HG03354 (cell line): Measurements from ENCODE around the gene TMCC2.
"Not testable (repeated sequence)": the region's sequence is repeated elsewhere in the genome, so short reads cannot be mapped to it uniquely, and the experiment has no call there.

Experiments used
- ATAC-seq: cut with Tn5 transposase; IDR thresholded peaks from one replicate; pipeline ENCODE4 v1.9.1; 2021; ENCODE audit warnings: mild to moderate bottlenecking; ENCODE audit not compliant: unreplicated experiment, poor library complexity, severe bottlenecking

TMCC2 gene

GRCh38 chr1:205227584-205228013 is at the start of gene TMCC2:
TSS of gene TMCC2 (plus strand) at chr1:205227946. CDS start at chr1:205228565, 619 bp downstream.
- ATAC-seq: peak; percentile 88

GRCh38 chr1:205179842-205180241 is 47.9 kb upstream of the TMCC2 start:
- ATAC-seq: no peak

- not testable (repeated sequence) for ATAC-seq
These were observed 47.4 kb upstream of the TMCC2 start for GRCh38 chr1:205180331-205180730.

DNA sequence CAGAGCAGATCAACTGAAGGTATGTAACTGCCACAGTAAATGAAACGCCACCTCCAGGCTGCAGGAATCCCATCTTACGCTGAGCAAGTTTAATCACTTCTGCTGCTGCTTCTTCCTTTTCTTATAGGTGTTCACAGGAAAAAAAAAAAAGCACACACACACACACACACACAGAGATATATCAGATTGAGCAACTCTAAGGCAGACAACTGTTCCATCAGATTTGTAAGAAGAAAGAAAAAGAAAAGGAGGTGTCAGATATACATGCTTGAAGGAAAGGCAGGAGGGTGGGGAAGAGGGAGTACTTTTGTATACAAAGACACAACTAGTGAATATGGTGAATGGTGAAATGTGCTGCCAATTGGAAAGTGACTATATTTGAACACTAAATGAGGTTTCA is 44.8 kb upstream of the TMCC2 start:
- ATAC-seq: no peak

DNA sequence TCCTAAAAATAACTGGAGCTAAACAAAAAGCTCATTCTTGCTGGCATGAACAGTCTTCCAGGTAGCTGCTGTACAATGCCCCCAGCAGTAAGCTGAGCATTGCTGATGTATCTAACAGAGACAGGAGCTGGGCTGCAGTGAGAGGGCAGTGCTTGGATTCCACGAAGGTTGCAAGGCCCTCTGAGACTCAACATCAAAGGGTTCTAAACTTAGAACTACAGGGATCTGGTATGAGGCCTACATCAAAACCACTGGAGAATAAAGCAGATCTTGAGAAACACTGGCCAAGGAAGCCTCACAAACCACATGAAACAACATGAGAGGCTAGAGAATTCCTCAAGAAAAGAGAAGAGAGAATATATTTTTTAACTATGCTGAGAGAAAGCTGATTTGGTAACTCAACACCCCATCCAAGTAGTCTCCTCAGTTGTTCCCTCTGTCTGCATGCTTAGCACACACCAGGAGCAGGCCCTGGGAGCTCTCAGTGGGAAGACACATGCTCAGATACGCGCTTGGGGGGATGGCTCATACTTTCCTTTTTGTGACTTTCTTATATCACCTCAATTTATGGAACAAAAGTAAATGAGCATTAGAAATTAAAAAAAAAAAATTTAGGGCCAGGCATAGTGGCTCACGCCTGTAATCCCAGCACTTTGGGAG is 43.9 kb upstream of the TMCC2 start:
- no peak for ATAC-seq

DNA sequence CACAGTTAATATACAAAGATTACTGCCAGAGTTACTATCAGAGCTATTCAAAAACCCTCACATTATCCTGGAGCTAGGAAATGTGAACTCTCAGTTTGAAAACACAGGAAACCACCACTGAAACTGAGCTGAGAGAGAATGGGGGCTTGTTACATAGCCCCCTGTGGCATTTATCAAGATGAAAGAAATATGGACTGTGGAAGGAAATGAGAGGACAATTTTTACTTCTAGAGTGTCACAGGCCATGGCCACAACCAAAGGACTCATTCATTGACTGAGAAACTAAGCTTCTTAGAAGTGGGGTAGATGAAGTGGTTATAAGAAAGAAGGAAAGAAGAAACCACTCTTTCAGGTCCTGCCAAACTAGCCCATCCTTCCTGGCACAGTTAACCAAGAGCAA is 41.6 kb upstream of the TMCC2 start:
- ATAC-seq: no peak

GRCh38 chr1:205187420-205187819 is 40.3 kb upstream of the TMCC2 start:
- ATAC-seq: no peak

- no peak for ATAC-seq
These were observed 39.6 kb upstream of the TMCC2 start for GRCh38 chr1:205188098-205188497.

DNA sequence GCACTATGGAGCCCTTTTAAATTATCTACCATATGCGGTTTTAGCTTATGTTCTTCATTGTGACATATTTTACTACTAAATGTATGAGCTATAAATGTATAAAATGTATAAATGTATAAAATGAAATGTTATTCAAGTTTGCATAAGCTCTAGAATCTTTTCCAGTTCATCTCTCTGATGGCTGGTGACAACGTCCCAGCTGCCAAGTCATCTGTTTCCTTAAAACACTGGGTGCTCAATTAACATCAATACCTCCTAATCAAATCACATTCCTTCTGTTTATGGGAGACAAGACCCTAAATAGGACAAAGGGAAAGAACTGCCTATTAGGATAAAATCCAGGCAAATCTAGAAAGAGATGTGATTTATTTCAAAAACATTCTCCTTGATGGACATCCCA is 39.1 kb upstream of the TMCC2 start:
- no peak for ATAC-seq

- ATAC-seq: no peak
These were observed 38.6 kb upstream of the TMCC2 start for GRCh38 chr1:205189131-205189530.

- no peak for ATAC-seq
These were observed 36.7 kb upstream of the TMCC2 start for GRCh38 chr1:205190845-205191577.

- no peak for ATAC-seq
These were observed 36.1 kb upstream of the TMCC2 start for GRCh38 chr1:205191622-205192021.

DNA sequence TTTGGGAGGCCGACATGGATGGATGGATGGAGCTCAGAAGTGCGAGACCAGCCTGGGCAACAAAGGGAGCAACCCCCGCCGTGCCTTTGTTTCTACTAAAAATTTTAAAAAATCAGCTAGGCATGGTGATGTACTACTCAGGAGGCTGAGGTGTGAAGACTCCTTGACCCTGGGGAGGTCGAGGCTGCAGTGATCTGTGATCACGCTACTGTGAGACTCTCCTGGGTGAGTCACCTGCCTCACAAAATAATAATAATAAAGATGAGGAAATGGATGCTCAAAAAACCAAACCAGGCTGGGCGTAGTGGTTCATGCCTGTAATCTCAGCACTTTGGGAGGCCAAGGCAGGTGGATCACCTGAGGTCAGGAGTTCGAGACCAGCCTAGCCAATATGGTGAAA is 35.5 kb upstream of the TMCC2 start:
- no peak for ATAC-seq

GRCh38 chr1:205199090-205199930 is 28.4 kb upstream of the TMCC2 start:
- ATAC-seq: no peak

DNA sequence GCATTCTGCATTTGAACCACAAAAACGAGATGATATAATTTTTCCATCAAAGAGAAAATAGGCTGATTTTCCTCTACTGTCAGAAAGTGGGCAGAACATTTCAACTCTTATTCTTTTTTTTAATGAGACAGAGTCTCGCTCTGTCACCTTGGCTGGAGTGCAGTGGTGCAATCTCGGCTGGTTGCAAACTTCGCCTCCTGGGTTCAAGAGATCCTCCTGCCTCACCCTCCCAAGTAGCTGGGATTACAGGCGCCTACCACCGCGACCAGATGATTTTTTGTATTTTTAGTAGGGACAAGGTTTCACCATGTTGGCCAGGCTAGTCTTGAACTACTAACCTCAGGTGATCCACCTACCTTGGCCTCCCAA is 27.8 kb upstream of the TMCC2 start:
- ATAC-seq: no peak

DNA sequence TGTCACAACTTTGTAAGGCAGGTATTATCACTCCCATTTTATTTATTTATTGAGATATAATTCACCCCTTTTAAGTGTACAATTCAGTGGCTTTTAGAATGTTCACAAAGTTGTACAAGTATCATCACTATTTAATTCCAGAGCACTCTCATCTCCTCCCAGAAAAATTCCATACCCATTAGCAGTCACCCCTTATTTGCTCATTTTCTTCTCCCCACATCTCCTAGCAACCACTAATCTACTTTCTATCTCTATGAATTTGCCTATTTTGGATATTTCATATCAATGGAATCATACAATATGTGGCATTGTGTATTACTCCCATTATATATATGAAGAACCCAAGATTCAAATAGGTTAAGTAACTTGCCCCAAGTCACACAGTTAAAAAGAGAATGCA is 23.2 kb upstream of the TMCC2 start:
- no peak for ATAC-seq

DNA sequence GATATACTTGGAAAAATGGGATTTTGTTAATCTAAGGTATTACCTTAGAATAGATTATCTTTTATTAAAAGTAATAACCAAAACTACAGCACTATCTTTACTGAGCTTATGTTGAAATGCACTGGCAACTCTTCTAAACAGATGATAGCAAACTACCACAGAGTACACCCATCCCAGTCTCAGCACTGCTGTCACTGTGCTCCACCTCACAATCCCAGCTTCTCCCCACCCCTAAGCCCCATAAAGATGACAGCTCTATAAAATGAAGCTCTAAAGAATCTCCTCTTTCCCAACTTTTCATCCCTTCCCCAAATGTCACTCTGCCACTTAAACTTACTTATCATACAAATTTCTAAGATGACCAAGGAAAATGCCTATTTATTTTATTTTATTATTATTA is 22.7 kb upstream of the TMCC2 start:
- no peak for ATAC-seq

DNA sequence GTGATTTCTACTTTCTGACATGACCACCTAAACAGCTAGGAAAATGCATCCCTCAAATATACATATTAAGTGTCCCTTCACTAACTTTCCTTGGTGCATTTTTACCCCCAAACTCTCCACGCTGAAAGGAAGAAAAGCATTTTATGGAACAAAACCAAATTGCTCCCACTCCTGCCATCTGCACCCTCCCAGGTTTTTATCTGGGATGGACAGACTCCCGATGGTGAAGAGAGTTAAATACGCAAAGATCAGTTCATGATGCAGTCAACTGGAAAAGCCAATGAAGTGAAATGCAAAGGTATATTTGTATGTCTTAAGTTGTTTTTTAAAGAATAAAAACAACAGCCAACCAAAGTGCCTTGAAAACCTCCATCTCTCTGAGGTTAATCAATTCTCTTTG is 18.9 kb upstream of the TMCC2 start:
- no peak for ATAC-seq

GRCh38 chr1:205210756-205211168 is 17.0 kb upstream of the TMCC2 start:
- no peak for ATAC-seq

- peak; percentile 85 for ATAC-seq
These were observed 16.4 kb upstream of the TMCC2 start, which contains the start of gene DSTYK for GRCh38 chr1:205211169-205211838. TSS of gene DSTYK (minus strand) at chr1:205211702. CDS start at chr1:205211535, 167 bp downstream.
